Measurements from ENCODE around the gene LPAR1. TPM values are rescaled to one million over a fixed set of nuclear protein-coding genes. Genes with fewer than 3 reads are reported as not detected.

Gene LPAR1
- total and polyA plus RNA-seq, 10 of the 15 experiments (the other 5 are each of a cell fraction or from before 2014, with no cell fraction given): 3.3 to 12.9 (median 8.4) TPM

DNA sequence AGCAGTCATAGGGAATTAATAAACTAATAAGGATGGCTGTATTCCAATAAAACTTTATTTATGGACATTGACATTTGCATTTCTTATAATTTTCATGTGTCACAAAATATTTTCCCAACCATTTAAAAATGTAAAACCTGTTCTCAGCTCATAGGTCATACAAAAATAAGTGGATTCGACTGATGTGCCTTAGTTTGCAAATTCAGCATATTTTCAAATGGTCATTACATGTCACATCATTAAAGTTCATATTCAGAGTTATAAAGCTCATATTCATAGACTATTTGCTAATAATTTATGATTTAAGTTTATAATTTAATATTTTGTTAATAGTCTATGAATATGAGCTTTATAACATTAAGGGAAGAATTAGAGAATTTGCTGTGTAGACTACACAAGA lies 166.5 kb downstream of the LPAR1 start (continued):
- TF ChIP-seq EED (IDR thresholded peaks at IDR 0.05; ENCODE audit: low read depth): no peak
- no peak for TF ChIP-seq IKZF2 (IDR thresholded peaks at IDR 0.05)

DNA sequence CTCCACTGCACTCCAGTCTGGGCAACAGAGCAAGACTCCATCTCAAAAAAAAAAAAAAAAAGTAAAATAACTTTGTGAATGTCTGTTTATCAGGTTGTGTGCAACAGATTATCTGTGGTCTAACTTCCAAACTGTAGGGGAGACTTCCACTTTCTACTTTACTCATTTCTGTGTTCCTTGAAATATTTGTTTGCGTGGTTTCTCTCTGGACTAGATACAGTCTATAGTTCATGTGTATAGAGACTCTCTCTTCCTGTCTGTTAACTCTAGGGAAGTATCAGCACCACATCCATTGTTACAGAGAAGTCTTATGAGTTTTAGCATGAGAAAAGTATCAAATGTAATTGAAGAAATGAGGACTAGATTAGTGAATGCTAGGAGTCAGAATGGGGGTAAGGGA lies 168.3 kb downstream of the LPAR1 start:
- Histone ChIP-seq H3K9me3 (replicated peaks; ENCODE audit: control insufficient read depth, insufficient read depth, low read length) (no peaks in the 10 kb centered on the region; the same call in 1 of the 3 replicates), H3K36me3 (ENCODE audit: control insufficient read depth in 2 of 2, insufficient read depth in 2 of 2, low read length in 1 of 2) (no peaks in the 10 kb centered on the region), H3K4me3 (no peak overlapping the region), H3K27me3 (replicated peaks in 1 of 2; ENCODE audit: control insufficient read depth in 2 of 2, insufficient read depth in 2 of 2, low read length in 1 of 2) (no peaks in the 10 kb centered on the region), H3K79me2 (ENCODE audit: control insufficient read depth, insufficient read depth, low read length) (no peaks in the 10 kb centered on the region), H4K20me1 (ENCODE audit: control insufficient read depth, insufficient read depth) (no peaks in the 10 kb centered on the region), H3K4me1 (ENCODE audit: control insufficient read depth, insufficient read depth, low read length) (no peaks in the 10 kb centered on the region), H3K27ac (ENCODE audit: control insufficient read depth, insufficient read depth) (no peak overlapping the region), H3K4me2 (ENCODE audit: control insufficient read depth, insufficient read depth) (no peak overlapping the region), H2AFZ (ENCODE audit: control insufficient read depth, low read depth, low read length) (no peak overlapping the region), H3K9ac (ENCODE audit: control insufficient read depth, insufficient read depth, low read length) (no peak overlapping the region)
- ChIA-PET SMC1A (ENCODE audit: uncharacterized antibody, unreplicated experiment) (no interaction called here), CTCF (no interaction called here), RAD21 (ENCODE audit: unreplicated experiment) (no interaction called here), POLR2A (no interaction called here)
- intact Hi-C loops (cut with micrococcal nuclease; ENCODE audit: unreplicated experiment): loop anchor here (10.0 kb wide), 1 partner anchor 225 kb away; no protein-coding TSS in a partner anchor
- in situ Hi-C loops (cut with MboI): no loop called here
- FAIRE-seq: no peak
- no TSS peak for BruUV-seq (replicated peaks)
- TF ChIP-seq, protein P1, sequence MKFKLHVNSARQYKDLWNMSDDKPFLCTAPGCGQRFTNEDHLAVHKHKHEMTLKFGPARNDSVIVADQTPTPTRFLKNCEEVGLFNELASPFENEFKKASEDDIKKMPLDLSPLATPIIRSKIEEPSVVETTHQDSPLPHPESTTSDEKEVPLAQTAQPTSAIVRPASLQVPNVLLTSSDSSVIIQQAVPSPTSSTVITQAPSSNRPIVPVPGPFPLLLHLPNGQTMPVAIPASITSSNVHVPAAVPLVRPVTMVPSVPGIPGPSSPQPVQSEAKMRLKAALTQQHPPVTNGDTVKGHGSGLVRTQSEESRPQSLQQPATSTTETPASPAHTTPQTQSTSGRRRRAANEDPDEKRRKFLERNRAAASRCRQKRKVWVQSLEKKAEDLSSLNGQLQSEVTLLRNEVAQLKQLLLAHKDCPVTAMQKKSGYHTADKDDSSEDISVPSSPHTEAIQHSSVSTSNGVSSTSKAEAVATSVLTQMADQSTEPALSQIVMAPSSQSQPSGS (IDR thresholded peaks at IDR 0.05; ENCODE audit: low read length): no peak
- TF ChIP-seq RUNX3 (IDR thresholded peaks at IDR 0.05; ENCODE audit: low read length): peak; percentile 32; the same call in 1 of the 2 replicates
- WGBS (ENCODE audit: insufficient coverage, insufficient replicate concordance, low lambda C conversion rate, missing lambda C conversion rate): 100% methylated on average over 1 of the region's 1 CpG
- DNase-seq (ENCODE audit: low read depth, low spot score): no peak
- no peak for ATAC-seq

DNA sequence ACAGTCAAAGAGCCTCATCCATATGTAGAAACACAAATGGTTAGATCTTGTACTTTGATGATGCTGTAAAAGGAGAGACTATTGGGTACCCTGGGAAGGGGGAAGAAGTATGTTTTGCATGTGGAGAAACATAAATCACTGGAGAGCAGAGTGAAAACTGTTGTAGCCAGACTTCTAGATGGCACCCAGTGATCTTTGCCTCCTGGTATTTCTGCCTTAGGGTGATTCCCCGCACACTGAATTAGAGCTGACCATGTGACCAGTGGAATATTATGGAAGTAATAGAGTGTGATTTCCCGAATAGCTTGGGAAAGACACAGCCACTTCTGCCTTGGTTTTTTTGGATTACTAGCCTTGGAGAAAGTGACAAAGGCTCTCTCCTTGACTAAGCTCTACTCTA lies 174.3 kb downstream of the LPAR1 start:
- POLR2A ChIA-PET: no interaction called here
- no peak for FAIRE-seq

More for the DNA sequence above, 174.3 kb downstream of the LPAR1 start:
- Histone ChIP-seq H3K9ac (ENCODE audit: control insufficient read depth, insufficient read depth, low read length) (no peak overlapping the region), H3K27ac (ENCODE audit: control insufficient read depth, insufficient read depth) (no peak overlapping the region), H3K9me3 (replicated peaks; ENCODE audit: control insufficient read depth, insufficient read depth, low read length) (peaks cover 7% of the 10 kb centered on the region; the same call in 2 of the 3 replicates), H3K4me3 (no peak overlapping the region), H3K4me2 (ENCODE audit: control insufficient read depth, insufficient read depth) (no peak overlapping the region), H3K79me2 (ENCODE audit: control insufficient read depth, insufficient read depth, low read length) (no peaks in the 10 kb centered on the region), H4K20me1 (ENCODE audit: control insufficient read depth, insufficient read depth) (no peaks in the 10 kb centered on the region), H3K4me1 (ENCODE audit: control insufficient read depth, insufficient read depth, low read length) (no peaks in the 10 kb centered on the region), H3K36me3 (ENCODE audit: control insufficient read depth in 2 of 2, insufficient read depth in 2 of 2, low read length in 1 of 2) (no peaks in the 10 kb centered on the region), H2AFZ (ENCODE audit: control insufficient read depth, low read depth, low read length) (no peak overlapping the region), H3K27me3 (replicated peaks in 1 of 2; ENCODE audit: control insufficient read depth in 2 of 2, insufficient read depth in 2 of 2, low read length in 1 of 2) (no peaks in the 10 kb centered on the region)
- DNase-seq (ENCODE audit: low read depth, low spot score) (no peak), ATAC-seq (no peak)
- BruUV-seq (replicated peaks): no TSS peak
- RAD21 ChIA-PET (ENCODE audit: unreplicated experiment): interaction anchor here (0.9 to 1.5 kb wide), 2 partner anchors 69 to 220 kb away, joined by 3 to 5 read pairs; no protein-coding TSS in a partner anchor
- TF ChIP-seq EZH2 (IDR thresholded peaks at IDR 0.05; ENCODE audit: borderline replicate concordance, control insufficient read depth, low read depth, low read length): no peak
- TF ChIP-seq TARDBP (IDR thresholded peaks at IDR 0.05; ENCODE audit: borderline replicate concordance): no peak
- no peak for TF ChIP-seq EP300 (IDR thresholded peaks at IDR 0.05; ENCODE audit: borderline replicate concordance in 1 of 2, control insufficient read depth in 1 of 2, low read depth in 2 of 2, low read length in 2 of 2)
- TF ChIP-seq NFYA (IDR thresholded peaks at IDR 0.05; ENCODE audit: borderline replicate concordance, low read depth, low read length): no peak
- TF ChIP-seq TCF7 (IDR thresholded peaks at IDR 0.05; ENCODE audit: borderline replicate concordance): no peak
- TF ChIP-seq, protein P2, sequence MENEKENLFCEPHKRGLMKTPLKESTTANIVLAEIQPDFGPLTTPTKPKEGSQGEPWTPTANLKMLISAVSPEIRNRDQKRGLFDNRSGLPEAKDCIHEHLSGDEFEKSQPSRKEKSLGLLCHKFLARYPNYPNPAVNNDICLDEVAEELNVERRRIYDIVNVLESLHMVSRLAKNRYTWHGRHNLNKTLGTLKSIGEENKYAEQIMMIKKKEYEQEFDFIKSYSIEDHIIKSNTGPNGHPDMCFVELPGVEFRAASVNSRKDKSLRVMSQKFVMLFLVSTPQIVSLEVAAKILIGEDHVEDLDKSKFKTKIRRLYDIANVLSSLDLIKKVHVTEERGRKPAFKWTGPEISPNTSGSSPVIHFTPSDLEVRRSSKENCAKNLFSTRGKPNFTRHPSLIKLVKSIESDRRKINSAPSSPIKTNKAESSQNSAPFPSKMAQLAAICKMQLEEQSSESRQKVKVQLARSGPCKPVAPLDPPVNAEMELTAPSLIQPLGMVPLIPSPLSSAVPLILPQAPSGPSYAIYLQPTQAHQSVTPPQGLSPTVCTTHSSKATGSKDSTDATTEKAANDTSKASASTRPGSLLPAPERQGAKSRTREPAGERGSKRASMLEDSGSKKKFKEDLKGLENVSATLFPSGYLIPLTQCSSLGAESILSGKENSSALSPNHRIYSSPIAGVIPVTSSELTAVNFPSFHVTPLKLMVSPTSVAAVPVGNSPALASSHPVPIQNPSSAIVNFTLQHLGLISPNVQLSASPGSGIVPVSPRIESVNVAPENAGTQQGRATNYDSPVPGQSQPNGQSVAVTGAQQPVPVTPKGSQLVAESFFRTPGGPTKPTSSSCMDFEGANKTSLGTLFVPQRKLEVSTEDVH (IDR thresholded peaks at IDR 0.05; ENCODE audit: low read depth, partially characterized antibody): no peak
- in situ Hi-C loops (cut with MboI) (no loop called here), intact Hi-C loops (cut with micrococcal nuclease; ENCODE audit: unreplicated experiment) (no loop called here)
- 3% methylated on average over 2 of the region's 2 CpGs for WGBS (ENCODE audit: insufficient coverage, insufficient replicate concordance, low lambda C conversion rate, missing lambda C conversion rate)
- CTCF ChIA-PET: interaction anchor here (0.6 to 1.0 kb wide), 3 partner anchors 8 to 86 kb away, joined by 3 to 4 read pairs (median 4); no protein-coding TSS in a partner anchor
- SMC1A ChIA-PET (ENCODE audit: uncharacterized antibody, unreplicated experiment): interaction anchor here (0.8 to 1.4 kb wide), 3 partner anchors 13 to 175 kb away, joined by 3 to 4 read pairs (median 3); no protein-coding TSS in a partner anchor

Measured in GM12878 (cell line).